Uterus (tissue), 4 donors: Measurements from ENCODE around the gene RSPH6A. TPM values are rescaled to one million over a fixed set of nuclear protein-coding genes. Genes with fewer than 3 reads are reported as not detected.

Source experiments
- DNase-seq, 2 donors: peaks; one replicate each; pipeline ENCODE4 v3.0.0-alpha.2; 2019 to 2020
- H3K27ac ChIP-seq, 2 donors: fragments of 200-600 bp; sonication (generic); 1 replicate in 1 of 2; 2 replicates in 1 of 2; pipeline ENCODE4 v1.5.1; 2016 to 2018
- H3K27me3 ChIP-seq, 2 donors: fragments of 200-600 bp; sonication (generic); one replicate each; pipeline ENCODE4 v1.5.1; 2018 to 2019; ENCODE audit warnings: control low read depth in 1 of 2
- H3K36me3 ChIP-seq, 2 donors: fragments of 200-600 bp; sonication (generic); one replicate each; pipeline ENCODE4 v1.5.1; 2019; ENCODE audit warnings: control low read depth in 1 of 2
- H3K4me1 ChIP-seq, 2 donors: fragments of 200-600 bp; sonication (generic); one replicate each; pipeline ENCODE4 v1.5.1; 2018 to 2019; ENCODE audit warnings: control low read depth in 1 of 2
- H3K4me3 ChIP-seq, 2 donors: fragments of 200-600 bp; sonication (generic); 1 replicate in 1 of 2; 2 replicates in 1 of 2; pipeline ENCODE4 v1.5.1; 2018 to 2019; ENCODE audit warnings: mild to moderate bottlenecking in 1 of 2
- H3K9me3 ChIP-seq, 2 donors: fragments of 200-600 bp; sonication (generic); one replicate each; pipeline ENCODE4 v1.5.1; 2019; ENCODE audit warnings: control low read depth in 1 of 2
- CTCF ChIP-seq, 4 experiments: fragments of 200-600 bp in 2 of 4; fragments of 450-650 bp in 2 of 4; sonication (generic) in 2 of 4; IDR thresholded peaks; one replicate each; pipeline ENCODE4 v1.5.1; 2016 to 2019; ENCODE audit warnings: antibody characterized with exemption in 4 of 4, mild to moderate bottlenecking in 2 of 4, moderate library complexity in 1 of 4
- POLR2A ChIP-seq, 2 donors: fragments of 450-650 bp; IDR thresholded peaks; one replicate each; pipeline ENCODE4 v1.6.1; 2016; ENCODE audit warnings: antibody characterized with exemption in 2 of 2, mild to moderate bottlenecking in 1 of 2, moderate library complexity in 1 of 2
- intact Hi-C: fragments of 100-400 bp; cut with DNase I; formaldehyde crosslinking; loops from one replicate; pipeline ENCODE4 v1.15.1; 2023; ENCODE audit warnings: low total_unique reads
- total RNA-seq, 4 donors: library from RNA; depleted of rRNA in 3 of 4; stranded (reverse); fragments of >200 nt in 3 of 4; gene quantifications; one replicate each; pipeline versions ENCODE4 v1.1.0 to v1.2.4, GENCODE V29; 2014 to 2023
- donor health status: DM: yes; HTN: yes; CAD: no.

The RSPH6A gene
- total RNA-seq, 4 donors from 2014 or later, result 0.14 to 0.40 TPM; not detected in 2

GRCh38 chr19:45790942-45791341 is 24.2 kb downstream of the RSPH6A start:
- Histone ChIP-seq H3K27ac (no peak overlapping the region), H3K4me1 (peaks cover 0 to 4% of the 10 kb centered on the region in 2 donors), H3K4me3 (no peak overlapping the region), H3K27me3 (no peaks in the 10 kb centered on the region), H3K9me3 (no peaks in the 10 kb centered on the region), H3K36me3 (no peaks in the 10 kb centered on the region)
- no peak for TF ChIP-seq POLR2A (IDR thresholded peaks at IDR 0.05)
- no peak for TF ChIP-seq CTCF (IDR thresholded peaks at IDR 0.05)
- DNase-seq, result no peak
- intact Hi-C loops, result no loop called here

GRCh38 chr19:45789035-45789786 is 25.9 kb downstream of the RSPH6A start:
- Histone ChIP-seq H3K4me3 (no peak overlapping the region), H3K4me1 (peaks cover 0 to 15% of the 10 kb centered on the region in 2 donors), H3K27me3 (no peaks in the 10 kb centered on the region), H3K27ac (no peak overlapping the region), H3K9me3 (no peaks in the 10 kb centered on the region), H3K36me3 (no peaks in the 10 kb centered on the region)
- no peak for TF ChIP-seq CTCF (IDR thresholded peaks at IDR 0.05)
- DNase-seq, result no peak
- intact Hi-C loops, result no loop called here

- peaks cover 0 to 19% of the 10 kb centered on the region in 2 donors for H3K4me1 ChIP-seq
- intact Hi-C loops, result no loop called here
These were observed 28.6 kb downstream of the RSPH6A start for GRCh38 chr19:45786533-45786894.

GRCh38 chr19:45785781-45786532 is 29.2 kb downstream of the RSPH6A start:
- Histone ChIP-seq H3K27me3 (no peaks in the 10 kb centered on the region), H3K4me3 (no peak overlapping the region), H3K4me1 (peaks cover 0 to 17% of the 10 kb centered on the region in 2 donors), H3K9me3 (no peaks in the 10 kb centered on the region), H3K27ac (peak overlapping the region in 1 of 2 donors; percentile 97), H3K36me3 (no peaks in the 10 kb centered on the region)
- DNase-seq, result no peak
- no peak for TF ChIP-seq POLR2A (IDR thresholded peaks at IDR 0.05)
- no peak for TF ChIP-seq CTCF (IDR thresholded peaks at IDR 0.05)
- intact Hi-C loops, result no loop called here

More at GRCh38 chr19:45786533-45786894, 28.6 kb downstream of the RSPH6A start:
- Histone ChIP-seq H3K4me3 (no peak overlapping the region), H3K27ac (no peak overlapping the region), H3K9me3 (no peaks in the 10 kb centered on the region), H3K27me3 (no peaks in the 10 kb centered on the region), H3K36me3 (no peaks in the 10 kb centered on the region)
- TF ChIP-seq CTCF (IDR thresholded peaks at IDR 0.05), result no peak
- no peak for DNase-seq

- Histone ChIP-seq H3K27me3 (no peaks in the 10 kb centered on the region), H3K4me1 (peaks cover 6 to 17% of the 10 kb centered on the region in 2 donors), H3K9me3 (no peaks in the 10 kb centered on the region), H3K27ac (peak overlapping the region; percentile 93 to 97), H3K36me3 (no peaks in the 10 kb centered on the region), H3K4me3 (no peak overlapping the region)
- intact Hi-C loops, result no loop called here
- TF ChIP-seq CTCF (IDR thresholded peaks at IDR 0.05), result no peak
- TF ChIP-seq POLR2A (IDR thresholded peaks at IDR 0.05), result no peak
- no peak for DNase-seq
These were observed 30.0 kb downstream of the RSPH6A start for GRCh38 chr19:45785097-45785496.
